ENCODE measurements around the gene ANGPTL7.

DNA sequence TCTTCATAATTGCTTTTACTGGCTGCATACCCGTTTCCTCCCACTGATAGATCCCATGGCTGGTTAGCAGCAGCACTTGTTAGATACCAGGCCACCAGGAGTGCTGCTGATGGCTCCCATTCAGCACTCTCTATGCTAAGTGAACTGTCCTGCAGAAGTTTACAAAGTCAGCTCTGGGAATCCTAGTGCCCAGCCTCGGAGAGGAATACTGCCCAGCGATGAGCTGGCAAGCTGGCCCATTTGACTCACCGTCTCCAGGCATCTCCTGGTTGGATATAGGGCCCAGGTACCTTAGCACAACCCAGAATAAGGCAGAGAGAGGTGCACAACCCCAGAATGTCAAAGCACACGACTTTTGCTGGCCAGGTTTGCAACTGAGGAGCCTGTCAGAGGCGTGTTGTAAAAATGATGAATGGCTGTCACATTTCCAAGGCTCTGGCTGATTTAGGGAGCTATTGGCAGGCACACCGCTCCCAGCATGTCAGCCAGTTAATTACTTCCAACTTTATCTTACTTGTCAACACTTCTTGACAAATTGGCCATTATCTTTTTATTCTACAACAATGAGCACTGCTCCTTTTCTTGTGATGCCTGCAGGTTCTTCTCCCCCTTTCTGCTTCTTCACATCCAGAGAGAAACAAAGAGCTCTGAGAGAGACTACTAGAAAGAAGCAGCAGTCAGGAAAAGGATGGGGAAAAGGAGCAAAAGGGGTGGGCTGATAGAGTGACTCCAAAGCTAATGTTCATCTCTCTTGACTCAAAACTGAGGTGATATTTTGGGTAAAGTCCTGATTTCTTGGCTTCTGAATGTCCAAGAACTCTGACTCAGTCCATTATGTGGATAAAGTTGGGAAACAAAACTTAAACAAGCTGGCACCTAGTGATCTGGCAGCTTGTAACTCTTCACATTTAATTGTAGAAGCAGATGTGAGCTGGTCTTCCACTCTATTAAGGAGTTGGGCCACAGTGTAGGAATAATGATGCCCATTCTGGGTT, 10.8 kb upstream of the ANGPTL7 start:
- no peak for TF ChIP-seq MYC (IDR thresholded peaks at IDR 0.05; ENCODE audit: borderline replicate concordance, low read length)
- TF ChIP-seq, protein P1, sequence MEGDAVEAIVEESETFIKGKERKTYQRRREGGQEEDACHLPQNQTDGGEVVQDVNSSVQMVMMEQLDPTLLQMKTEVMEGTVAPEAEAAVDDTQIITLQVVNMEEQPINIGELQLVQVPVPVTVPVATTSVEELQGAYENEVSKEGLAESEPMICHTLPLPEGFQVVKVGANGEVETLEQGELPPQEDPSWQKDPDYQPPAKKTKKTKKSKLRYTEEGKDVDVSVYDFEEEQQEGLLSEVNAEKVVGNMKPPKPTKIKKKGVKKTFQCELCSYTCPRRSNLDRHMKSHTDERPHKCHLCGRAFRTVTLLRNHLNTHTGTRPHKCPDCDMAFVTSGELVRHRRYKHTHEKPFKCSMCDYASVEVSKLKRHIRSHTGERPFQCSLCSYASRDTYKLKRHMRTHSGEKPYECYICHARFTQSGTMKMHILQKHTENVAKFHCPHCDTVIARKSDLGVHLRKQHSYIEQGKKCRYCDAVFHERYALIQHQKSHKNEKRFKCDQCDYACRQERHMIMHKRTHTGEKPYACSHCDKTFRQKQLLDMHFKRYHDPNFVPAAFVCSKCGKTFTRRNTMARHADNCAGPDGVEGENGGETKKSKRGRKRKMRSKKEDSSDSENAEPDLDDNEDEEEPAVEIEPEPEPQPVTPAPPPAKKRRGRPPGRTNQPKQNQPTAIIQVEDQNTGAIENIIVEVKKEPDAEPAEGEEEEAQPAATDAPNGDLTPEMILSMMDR (IDR thresholded peaks at IDR 0.05), result no peak

All from A549 (cell line).